GM12865 (cell line): ENCODE data around the gene INA.
A peak's percentile ranks its signal among the peaks of the same experiment; 100 is the strongest.
"Not testable (repeated sequence)": the region's sequence is repeated elsewhere in the genome, so short reads cannot be mapped to it uniquely, and the experiment has no call there.

Experiments
- DNase-seq: peaks from one replicate; pipeline ENCODE4 v3.0.0; 2010; ENCODE audit warnings: low read depth
- H3K4me3 ChIP-seq: 2 replicates; pipeline ENCODE4 v1.5.1; 2011; ENCODE audit warnings: mild to moderate bottlenecking, low read depth, low read length, control low read depth
- TF ChIP-seq, protein P1 (sequence below): IDR thresholded peaks from 2 replicates; pipeline ENCODE4 v1.5.1; 2011; ENCODE audit warnings: low read length, control low read depth, low read depth, inconsistent platforms; ENCODE audit not compliant: insufficient read depth; ENCODE audit errors: missing control alignments

Gene INA

DNA sequence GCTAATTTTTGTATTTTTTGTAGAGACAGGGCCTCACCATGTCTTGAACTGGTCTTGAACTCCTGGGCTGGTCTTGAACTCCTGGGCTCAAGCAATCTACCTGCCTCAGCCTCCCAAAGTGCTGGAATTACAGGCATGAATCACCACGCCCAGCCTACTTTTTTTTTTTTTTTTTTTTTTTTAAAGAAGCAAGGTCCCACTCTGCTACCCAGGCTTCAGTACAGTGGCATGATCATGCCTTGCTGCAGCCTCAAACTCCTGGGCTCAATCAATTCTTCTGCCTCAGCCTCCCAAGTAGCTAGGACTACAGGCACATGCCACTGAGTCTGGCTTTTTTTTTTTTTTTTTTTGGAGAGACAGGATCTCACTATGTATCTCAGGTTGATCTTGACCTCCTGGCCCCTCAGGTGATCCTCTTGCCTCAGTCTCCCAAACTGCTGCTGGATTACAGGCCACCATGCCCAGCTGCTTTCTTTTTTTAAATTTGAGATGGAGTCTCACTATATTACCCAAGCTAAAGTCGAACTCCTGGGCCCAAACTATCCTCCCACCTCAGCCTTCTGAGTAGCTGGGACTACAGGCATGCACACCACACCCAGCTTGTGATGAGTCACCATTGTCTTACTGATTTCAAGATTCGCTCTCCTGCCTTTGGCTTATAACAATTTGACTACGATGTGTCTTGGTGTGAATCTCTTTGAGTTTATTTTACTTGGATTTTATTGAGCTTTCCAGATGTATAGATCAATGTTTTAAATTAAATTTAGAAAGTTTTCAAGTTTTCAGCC lies 22.2 kb upstream of the INA start:
- TF ChIP-seq, protein P1, sequence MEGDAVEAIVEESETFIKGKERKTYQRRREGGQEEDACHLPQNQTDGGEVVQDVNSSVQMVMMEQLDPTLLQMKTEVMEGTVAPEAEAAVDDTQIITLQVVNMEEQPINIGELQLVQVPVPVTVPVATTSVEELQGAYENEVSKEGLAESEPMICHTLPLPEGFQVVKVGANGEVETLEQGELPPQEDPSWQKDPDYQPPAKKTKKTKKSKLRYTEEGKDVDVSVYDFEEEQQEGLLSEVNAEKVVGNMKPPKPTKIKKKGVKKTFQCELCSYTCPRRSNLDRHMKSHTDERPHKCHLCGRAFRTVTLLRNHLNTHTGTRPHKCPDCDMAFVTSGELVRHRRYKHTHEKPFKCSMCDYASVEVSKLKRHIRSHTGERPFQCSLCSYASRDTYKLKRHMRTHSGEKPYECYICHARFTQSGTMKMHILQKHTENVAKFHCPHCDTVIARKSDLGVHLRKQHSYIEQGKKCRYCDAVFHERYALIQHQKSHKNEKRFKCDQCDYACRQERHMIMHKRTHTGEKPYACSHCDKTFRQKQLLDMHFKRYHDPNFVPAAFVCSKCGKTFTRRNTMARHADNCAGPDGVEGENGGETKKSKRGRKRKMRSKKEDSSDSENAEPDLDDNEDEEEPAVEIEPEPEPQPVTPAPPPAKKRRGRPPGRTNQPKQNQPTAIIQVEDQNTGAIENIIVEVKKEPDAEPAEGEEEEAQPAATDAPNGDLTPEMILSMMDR, result no peak
- no peak for DNase-seq

DNA sequence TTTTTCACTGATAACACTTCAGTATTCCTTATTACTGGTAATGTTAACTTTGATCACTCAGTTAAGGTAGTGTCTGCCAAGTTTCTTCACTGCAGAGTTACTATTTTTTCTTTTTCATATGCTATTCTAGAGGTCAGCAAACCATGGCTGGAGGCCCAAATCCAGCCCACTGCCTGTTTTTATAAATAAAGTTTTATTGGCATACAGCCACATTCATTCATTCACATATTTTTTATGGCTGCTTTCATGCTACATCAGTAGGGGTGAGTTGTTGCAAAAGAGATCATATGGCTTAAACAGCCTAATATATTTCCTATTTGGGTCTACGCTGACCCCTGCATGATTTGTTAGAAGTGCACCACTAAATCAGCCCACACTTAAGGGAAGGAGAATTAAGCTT lies 20.3 kb upstream of the INA start:
- no peak overlapping the region for H3K4me3 ChIP-seq
- TF ChIP-seq, protein P1, result no peak
- no peak for DNase-seq

More for the DNA sequence above, 22.2 kb upstream of the INA start:
- H3K4me3 ChIP-seq, result no peak overlapping the region

DNA sequence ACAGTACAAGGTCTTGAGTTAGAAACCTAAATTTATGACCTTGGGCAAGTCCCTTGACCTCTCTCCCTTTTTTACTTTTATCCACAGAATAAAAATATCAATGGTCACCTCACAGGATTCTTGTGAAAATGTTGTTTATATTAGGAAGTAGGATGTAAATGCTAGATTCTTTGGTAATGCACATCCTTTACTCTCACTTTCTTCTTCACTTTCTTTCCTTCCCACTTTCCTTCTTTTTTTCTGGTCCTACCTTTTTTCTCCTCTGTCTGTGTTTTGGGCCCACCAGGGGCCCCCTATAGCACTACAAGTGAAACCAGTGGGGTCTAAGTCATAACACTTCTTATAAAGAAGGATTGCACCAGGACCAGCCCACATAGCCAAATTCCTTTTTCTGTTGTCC lies 19.1 kb upstream of the INA start:
- H3K4me3 ChIP-seq, result no peak overlapping the region
- no peak for DNase-seq
- TF ChIP-seq, protein P1, result no peak

DNA sequence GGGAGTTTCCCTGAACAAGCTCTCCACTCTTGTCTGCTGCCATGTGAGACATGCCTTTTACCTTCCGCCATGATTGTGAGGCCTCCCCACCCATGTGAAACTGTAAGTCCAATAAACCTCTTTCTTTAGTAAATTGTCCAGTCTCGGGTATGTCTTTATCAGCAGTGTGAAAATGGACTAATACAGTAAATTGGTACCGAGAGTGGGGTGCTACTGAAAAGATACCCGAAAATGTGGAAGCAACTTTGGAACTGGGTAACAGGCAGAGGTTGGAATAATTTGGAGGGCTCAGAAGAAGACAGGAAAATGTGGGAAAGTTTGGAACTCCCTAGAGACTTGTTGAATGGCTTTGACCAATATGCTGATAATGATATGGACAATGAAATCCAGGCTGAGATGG lies 18.0 kb upstream of the INA start:
- DNase-seq, result not testable (repeated sequence)

DNA sequence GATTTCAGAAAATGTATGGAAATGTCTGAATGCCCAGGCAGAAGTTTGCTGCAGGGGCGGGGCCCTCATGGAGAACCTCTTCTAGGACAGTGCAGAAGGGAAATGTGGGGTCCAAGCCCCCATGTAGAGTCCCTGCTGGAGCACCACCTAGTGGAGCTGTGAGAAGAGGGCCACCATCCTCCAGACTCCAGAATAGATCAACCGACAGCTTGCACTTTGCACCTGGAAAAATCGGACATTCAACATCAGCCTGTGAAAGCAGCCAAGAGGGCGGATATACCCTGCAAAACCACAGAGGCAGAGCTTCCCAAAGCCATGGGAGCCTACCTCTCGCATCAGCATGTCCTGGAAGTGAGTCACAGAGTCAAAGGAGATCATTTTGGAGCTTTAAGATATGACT lies 16.9 kb upstream of the INA start:
- DNase-seq, result no peak
- H3K4me3 ChIP-seq, result no peak overlapping the region
- TF ChIP-seq, protein P1, result no peak

More for the DNA sequence above, 18.0 kb upstream of the INA start:
- H3K4me3 ChIP-seq, result not testable (repeated sequence)

DNA sequence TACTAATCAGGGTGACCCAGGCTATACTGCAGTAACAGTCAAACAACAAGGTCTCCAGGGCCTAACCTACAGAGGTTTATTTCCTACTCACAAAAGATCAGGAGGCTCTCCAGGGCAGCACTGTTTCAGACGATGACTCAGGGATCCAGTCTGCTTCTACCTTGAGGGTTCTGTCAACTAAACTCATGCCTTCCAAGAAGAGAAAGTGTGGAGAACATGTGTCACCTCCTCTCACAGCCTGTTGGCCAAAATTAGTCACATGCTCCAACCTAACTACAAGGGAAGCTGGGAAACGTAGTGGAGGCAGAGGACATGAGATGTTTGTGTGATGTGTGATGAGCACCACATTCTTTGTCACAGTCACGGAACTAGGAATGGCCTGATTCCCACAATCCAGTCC lies 14.7 kb upstream of the INA start:
- no peak overlapping the region for H3K4me3 ChIP-seq
- no peak for DNase-seq
- TF ChIP-seq, protein P1, result no peak

DNA sequence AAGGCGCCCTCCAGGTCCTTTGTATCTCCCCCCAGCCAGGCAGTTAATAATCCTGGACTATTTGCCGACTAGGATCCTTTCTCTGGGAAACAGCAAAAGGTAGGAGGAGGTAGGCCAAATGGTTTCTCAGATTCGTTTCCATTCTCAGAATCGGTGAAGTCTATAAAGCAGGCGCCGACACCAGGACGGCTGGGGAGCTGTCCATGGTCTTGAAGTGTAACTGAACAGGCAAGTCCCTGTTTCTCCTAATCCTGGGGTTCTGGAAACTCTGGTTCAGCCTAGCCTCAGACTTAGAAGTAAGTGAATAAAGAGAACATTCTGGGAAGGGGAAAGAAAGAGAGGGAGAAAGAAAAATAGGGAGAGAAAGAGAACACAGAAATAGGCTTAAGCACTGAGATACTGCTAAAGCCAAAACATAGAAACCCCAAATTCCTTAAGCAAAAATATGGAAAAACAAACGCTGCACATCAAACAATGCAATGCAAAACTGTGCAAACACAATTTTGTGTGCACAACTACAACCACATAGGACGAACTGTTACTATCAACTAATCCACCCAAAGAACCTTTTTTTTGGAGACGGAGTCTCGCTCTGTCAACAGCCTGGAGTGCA lies 11.1 kb upstream of the INA start:
- TF ChIP-seq, protein P1, result no peak
- H3K4me3 ChIP-seq, result no peak overlapping the region
- peak; percentile 62 for DNase-seq
